Psoas muscle (tissue), 8 donors: ENCODE measurements around the gene MMEL1. TPM values are rescaled to one million over a fixed set of nuclear protein-coding genes. Genes with fewer than 3 reads are reported as not detected.
"Not testable (repeated sequence)": the region's sequence is repeated elsewhere in the genome, so short reads cannot be mapped to it uniquely, and the experiment has no call there.

Experiments
- ATAC-seq, 4 donors: fragments of 200-7000 bp; cut with Tn5 transposase; one replicate each; pipeline ENCODE4 v1.9.1; 2020; ENCODE audit warnings: moderate library complexity in 3 of 4, mild to moderate bottlenecking in 2 of 4
- DNase-seq, 2 donors: peaks; one replicate each; pipeline ENCODE4 v3.0.0-alpha.2; 2020
- H3K27ac ChIP-seq: fragments of 200-600 bp; one replicate; pipeline ENCODE4 v1.8.0; 2022
- H3K27me3 ChIP-seq, 3 donors: fragments of 200-600 bp in 1 of 3; one replicate each; pipeline versions ENCODE4 v1.6.1 to v1.8.0; 2013 to 2022; ENCODE audit warnings: low read length in 2 of 3, mild to moderate bottlenecking in 2 of 3, moderate library complexity in 1 of 3; ENCODE audit not compliant: insufficient read depth in 3 of 3
- H3K36me3 ChIP-seq, 2 donors: fragments of 200-600 bp in 1 of 2; one replicate each; pipeline versions ENCODE4 v1.6.1 to v1.8.0; 2013 to 2022; ENCODE audit warnings: low read depth in 1 of 2, mild to moderate bottlenecking in 1 of 2, moderate library complexity in 1 of 2; ENCODE audit not compliant: insufficient read depth in 1 of 2
- H3K4me1 ChIP-seq: fragments of 200-600 bp; one replicate; pipeline ENCODE4 v1.8.0; 2022
- H3K4me3 ChIP-seq: fragments of 200-600 bp; one replicate; pipeline ENCODE4 v1.8.0; 2022; ENCODE audit warnings: mild to moderate bottlenecking
- H3K9me3 ChIP-seq: fragments of 200-600 bp; one replicate; pipeline ENCODE4 v1.8.0; 2022
- CTCF ChIP-seq: fragments of 200-600 bp; IDR thresholded peaks from one replicate; pipeline ENCODE4 v1.8.0; 2022; ENCODE audit warnings: antibody characterized with exemption
- WGBS, 3 donors: extraction: QIAGEN DNeasy Blood & Tissue Kit; methylation state at CpG; one replicate each; pipeline versions ENCODE4 v1.1.6 to v1.1.7; 2013; 5-methylcytosine and 5-hydroxymethylcytosine counted together
- intact Hi-C, 2 donors: fragments of 100-400 bp; cut with DNase I; formaldehyde crosslinking; loops; one replicate each; pipeline versions ENCODE4 v1.11.0 to v1.14.2; 2022
- polyA plus RNA-seq, 3 donors: library from polyadenylated mRNA; stranded (reverse); fragments of 200-250 nt; gene quantifications; one replicate each; pipeline ENCODE4 v1.2.3, GENCODE V29; 2013
- total RNA-seq, 4 donors: library from RNA; stranded (reverse); fragmentation: NEBNext Ultra II Directional in 2 of 4; extraction: Animal tissue kit (Norgen Biotek cat#: 25700) in 2 of 4; gene quantifications; one replicate each; pipeline versions ENCODE4 v1.2.1 to v1.2.4, GENCODE V29; 2021 to 2023
- donor health status: healthy with polysubstance abuse.
- donor health status: DM: no; HTN: no; CAD: no; lungs with moderate emphysema.
- donor health status: Bipolar disorder and iron deficiency.
- donor health status: healthy.
- donor health status: DM: yes; HTN: yes; CAD: no.
- donor health status: DM: no; HTN: no; CAD: no.
- donor health status: DM: no; HTN: no; CAD: no.
- donor health status: DM: yes; HTN: yes; CAD: no.

MMEL1 gene
- total and polyA plus RNA-seq, 7 donors, result 0.08 to 0.89 (median 0.21) TPM; not detected in 2

DNA sequence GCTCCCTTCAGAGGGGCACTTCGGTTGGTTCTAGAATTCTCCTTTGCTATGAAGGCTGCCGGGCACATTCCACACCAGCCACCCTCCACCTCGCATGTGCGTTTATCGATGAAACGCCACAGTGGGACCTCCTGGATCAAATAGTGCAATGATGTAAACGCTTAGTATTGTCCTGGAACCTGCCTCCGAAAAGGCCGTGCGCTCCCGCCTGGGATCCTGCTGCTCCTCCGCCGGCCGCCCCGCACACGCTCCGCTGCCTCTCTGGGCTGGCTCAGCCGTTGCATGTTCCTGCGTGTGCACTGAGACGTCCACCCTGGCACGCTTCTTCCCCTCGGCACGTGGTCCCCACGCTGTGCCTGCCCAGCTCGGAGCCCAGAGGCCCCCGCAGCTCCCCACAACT is 80.6 kb downstream of the MMEL1 start:
- intact Hi-C loops, result no loop called here
- no peak for DNase-seq
- Histone ChIP-seq H3K9me3 (no peaks in the 10 kb centered on the region), H3K36me3 (no peaks in the 10 kb centered on the region), H3K4me3 (no peak overlapping the region), H3K4me1 (peaks cover 8% of the 10 kb centered on the region), H3K27ac (no peak overlapping the region), H3K27me3 (peaks cover 0 to 7% (median 5%) of the 10 kb centered on the region in 3 donors)
- TF ChIP-seq CTCF, result no peak
- ATAC-seq, result no peak
- WGBS, 3 donors, result 80 to 90% (median 84%) methylated on average over 24 to 26 of the region's 26 CpGs

GRCh38 chr1:2551544-2551943 is 81.3 kb downstream of the MMEL1 start:
- peaks cover 11% of the 10 kb centered on the region for H3K4me1 ChIP-seq
- H3K36me3 ChIP-seq, intact Hi-C loops, H3K9me3 ChIP-seq, H3K27ac ChIP-seq, DNase-seq, ATAC-seq: not testable (repeated sequence)
- WGBS, 3 donors, result 69 to 77% (median 74%) methylated on average over 7 to 9 of the region's 9 CpGs
- peak overlapping the region; percentile 49 for H3K4me3 ChIP-seq
- H3K27me3 ChIP-seq, result peaks cover 0 to 14% (median 6%) of the 10 kb centered on the region in 3 donors

GRCh38 chr1:2550309-2550861 is 82.4 kb downstream of the MMEL1 start:
- intact Hi-C loops, H3K27ac ChIP-seq, ATAC-seq, H3K9me3 ChIP-seq, H3K36me3 ChIP-seq, DNase-seq: not testable (repeated sequence)
- Histone ChIP-seq H3K4me3 (peak overlapping the region; percentile 66), H3K27me3 (peaks cover 0 to 22% (median 6%) of the 10 kb centered on the region in 3 donors), H3K4me1 (peaks cover 15% of the 10 kb centered on the region)
- WGBS, 3 donors, result 39 to 47% (median 41%) methylated on average over 8 to 11 of the region's 12 CpGs

GRCh38 chr1:2549367-2550029 is 83.3 kb downstream of the MMEL1 start:
- H3K9me3 ChIP-seq, DNase-seq, ATAC-seq, H3K36me3 ChIP-seq: not testable (repeated sequence)
- WGBS, 3 donors, result 74 to 82% (median 76%) methylated on average over 23 to 25 of the region's 28 CpGs
- intact Hi-C loops, result loop anchor here in 1 of 2 donors (5.0 kb wide), 1 partner anchor 87 kb away; no protein-coding TSS in a partner anchor
- Histone ChIP-seq H3K27ac (peak overlapping the region; percentile 77), H3K4me1 (peaks cover 15% of the 10 kb centered on the region), H3K27me3 (peaks cover 0 to 22% (median 4%) of the 10 kb centered on the region in 3 donors), H3K4me3 (peak overlapping the region; percentile 66)

GRCh38 chr1:2548068-2548589 is 84.7 kb downstream of the MMEL1 start:
- H3K27me3 ChIP-seq, result peaks cover 0 to 34% (median 4%) of the 10 kb centered on the region in 3 donors
- no peaks in the 10 kb centered on the region for H3K36me3 ChIP-seq
- H3K4me3 ChIP-seq, result peak overlapping the region; percentile 66
- ATAC-seq (peak; percentile 60 to 82 (median 74)), DNase-seq (peak; percentile 80 to 90)
- no peaks in the 10 kb centered on the region for H3K9me3 ChIP-seq
- 19 to 26% (median 23%) methylated on average over 17 of the region's 17 CpGs for WGBS, 3 donors
- intact Hi-C loops, result loop anchor here (1.0 to 5.0 kb wide), 2 partner anchors 86 to 134 kb away; no protein-coding TSS in a partner anchor
- H3K27ac ChIP-seq, result peak overlapping the region; percentile 83
- peaks cover 15% of the 10 kb centered on the region for H3K4me1 ChIP-seq
- TF ChIP-seq CTCF, result peak; percentile 95
